Keratinocyte (primary cell): ENCODE results near the gene RITA1. TPM values are rescaled to one million over a fixed set of nuclear protein-coding genes. Genes with fewer than 3 reads are reported as not detected.
A peak's percentile ranks its signal among the peaks of the same experiment; 100 is the strongest.

Experiments
- DNase-seq: peaks from one replicate; pipeline ENCODE4 v3.0.0-alpha.2; 2011; ENCODE audit warnings: low read depth, missing footprints, low spot score
- FAIRE-seq: peaks from 2 replicates; lab custom pipeline; 2011; peaks lifted over from hg19 to GRCh38; lab: Jason Lieb, UNC
- H2AFZ ChIP-seq: 2 replicates; pipeline ENCODE4 v1.6.0; 2012; ENCODE audit warnings: low read length, control low read depth, inconsistent platforms; ENCODE audit not compliant: control insufficient read depth
- H3K27ac ChIP-seq: 2 replicates; pipeline ENCODE4 v1.5.1; 2011; ENCODE audit warnings: low read length; ENCODE audit not compliant: control insufficient read depth, insufficient read depth
- H3K27me3 ChIP-seq: 3 replicates; pipeline ENCODE4 v1.6.0; 2011; ENCODE audit warnings: low read length; ENCODE audit not compliant: control insufficient read depth, insufficient read depth; ENCODE audit errors: extremely low read depth
- H3K36me3 ChIP-seq, 2 experiments: 2 replicates in 1 of 2; 3 replicates in 1 of 2; pipeline ENCODE4 v1.5.1; 2011; ENCODE audit warnings: low read length in 2 of 2, mild to moderate bottlenecking in 1 of 2; ENCODE audit not compliant: control insufficient read depth in 2 of 2, insufficient read depth in 2 of 2; ENCODE audit errors: extremely low read depth in 1 of 2
- H3K4me1 ChIP-seq: 3 replicates; pipeline ENCODE4 v1.5.1; 2011; ENCODE audit warnings: low read length; ENCODE audit not compliant: control insufficient read depth, insufficient read depth; ENCODE audit errors: extremely low read depth
- H3K4me2 ChIP-seq: 3 replicates; pipeline ENCODE4 v1.6.0; 2011; ENCODE audit warnings: low read depth, low read length; ENCODE audit not compliant: control insufficient read depth, insufficient read depth; ENCODE audit errors: extremely low read depth
- H3K4me3 ChIP-seq, 3 experiments: fragments of 200-600 bp in 1 of 3; sonication (generic) in 1 of 3; 2 replicates in 2 of 3; 3 replicates in 1 of 3; pipeline ENCODE4 v1.5.1; 2011 to 2016; ENCODE audit warnings: low read length in 3 of 3, mild to moderate bottlenecking in 3 of 3, control low read depth in 2 of 3, inconsistent platforms in 1 of 3, low read depth in 1 of 3, mixed read lengths in 1 of 3, mixed run types in 1 of 3, moderate library complexity in 1 of 3; ENCODE audit not compliant: control insufficient read depth in 2 of 3, insufficient read depth in 2 of 3; ENCODE audit errors: extremely low read depth in 1 of 3
- H3K79me2 ChIP-seq: 2 replicates; pipeline ENCODE4 v1.6.0; 2012; ENCODE audit warnings: low read length; ENCODE audit not compliant: control insufficient read depth, insufficient read depth
- H3K9ac ChIP-seq: 3 replicates; pipeline ENCODE4 v1.6.0; 2011; ENCODE audit warnings: low read length; ENCODE audit not compliant: control insufficient read depth, insufficient read depth; ENCODE audit errors: extremely low read depth
- H3K9me1 ChIP-seq: 3 replicates; pipeline ENCODE4 v1.6.0; 2011; ENCODE audit warnings: low read length; ENCODE audit not compliant: control insufficient read depth, insufficient read depth; ENCODE audit errors: extremely low read depth
- H3K9me3 ChIP-seq: 2 replicates; pipeline ENCODE4 v1.5.1; 2012; ENCODE audit warnings: low read depth, low read length; ENCODE audit not compliant: control insufficient read depth
- H4K20me1 ChIP-seq: 3 replicates; pipeline ENCODE4 v1.6.0; 2011; ENCODE audit warnings: low read length; ENCODE audit not compliant: control insufficient read depth, insufficient read depth; ENCODE audit errors: extremely low read depth
- EZH2 ChIP-seq: IDR thresholded peaks from one replicate; pipeline ENCODE4 v1.6.1; 2012; ENCODE audit warnings: inconsistent platforms, mild to moderate bottlenecking, low read length, moderate library complexity
- dilution Hi-C: fragments of 300-500 bp; cut with MboI; formaldehyde crosslinking; loops from one replicate; pipeline ENCODE4 v1.7.0; 2020; ENCODE audit warnings: low sequenced_read_pairs; ENCODE audit not compliant: extremely low pct_ligation_motif_present
- polyA plus RNA-seq, 5 experiments: library from polyadenylated mRNA; depleted of rRNA in 3 of 5; stranded (reverse) in 3 of 5; stranded (forward) in 1 of 5; unstranded in 1 of 5; fragments of >200 nt; gene quantifications; 1 replicate in 1 of 5; 2 replicates in 3 of 5; 3 replicates in 1 of 5; pipeline versions ENCODE4 v1.2.1 to v1.2.3, GENCODE V29; 2011 to 2012; ENCODE audit warnings: missing spikeins in 2 of 5, low read depth in 1 of 5, low replicate concordance in 1 of 5
- TF ChIP-seq, protein P1 (sequence below), 3 experiments: IDR thresholded peaks in 1 of 3; conservative IDR thresholded peaks in 1 of 3; optimal IDR thresholded peaks in 1 of 3; 2 replicates in 2 of 3; 3 replicates in 1 of 3; pipeline versions ENCODE3 to v1.5.1; 2011; ENCODE audit warnings: low read length in 3 of 3, mild to moderate bottlenecking in 3 of 3, moderate library complexity in 2 of 3, control low read depth in 1 of 3, inconsistent platforms in 1 of 3; ENCODE audit not compliant: insufficient read depth in 2 of 3; ENCODE audit errors: extremely low read depth in 1 of 3

The RITA1 gene
- polyA plus RNA-seq, 1 donor (not counting 4 experiments of a cell fraction or from before 2014, with no cell fraction given): 11.8 TPM

DNA sequence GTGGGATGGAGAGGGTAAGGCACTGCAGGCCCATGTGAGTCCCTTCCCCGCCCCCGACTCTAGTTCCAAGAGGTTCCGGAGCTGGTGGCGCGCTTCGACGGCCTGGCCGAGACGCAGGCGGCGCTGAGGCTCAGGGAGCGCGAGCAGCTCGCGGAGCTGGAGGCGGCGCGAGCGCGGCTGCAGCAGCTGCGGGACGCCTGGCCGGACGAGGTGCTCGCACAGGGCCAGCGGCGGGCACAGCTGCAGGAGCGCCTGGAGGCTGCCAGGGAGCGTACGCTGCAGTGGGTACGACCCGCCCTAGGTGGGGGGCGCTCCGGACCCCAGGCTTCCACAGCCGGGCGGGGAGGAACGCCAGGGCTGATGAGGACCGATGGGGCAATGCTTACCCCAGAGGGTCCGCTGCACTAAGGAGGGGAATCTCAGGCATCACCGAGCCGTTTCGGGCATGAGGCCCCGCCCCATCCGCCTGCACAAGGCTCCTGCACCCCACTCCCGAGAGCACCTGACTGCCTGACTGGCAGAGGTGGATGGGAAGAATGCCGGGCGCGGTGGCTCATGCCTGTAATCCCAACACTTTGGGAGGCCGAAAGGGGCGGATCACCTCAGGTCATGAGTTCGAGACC is 31.1 kb upstream of the RITA1 start:
- no peak overlapping the region for H3K9ac ChIP-seq
- peaks cover 15% of the 10 kb centered on the region for H3K4me1 ChIP-seq
- no peaks in the 10 kb centered on the region for H4K20me1 ChIP-seq
- H3K4me2 ChIP-seq: peak overlapping the region; percentile 60
- peak; percentile 18 for TF ChIP-seq EZH2
- TF ChIP-seq, protein P1, sequence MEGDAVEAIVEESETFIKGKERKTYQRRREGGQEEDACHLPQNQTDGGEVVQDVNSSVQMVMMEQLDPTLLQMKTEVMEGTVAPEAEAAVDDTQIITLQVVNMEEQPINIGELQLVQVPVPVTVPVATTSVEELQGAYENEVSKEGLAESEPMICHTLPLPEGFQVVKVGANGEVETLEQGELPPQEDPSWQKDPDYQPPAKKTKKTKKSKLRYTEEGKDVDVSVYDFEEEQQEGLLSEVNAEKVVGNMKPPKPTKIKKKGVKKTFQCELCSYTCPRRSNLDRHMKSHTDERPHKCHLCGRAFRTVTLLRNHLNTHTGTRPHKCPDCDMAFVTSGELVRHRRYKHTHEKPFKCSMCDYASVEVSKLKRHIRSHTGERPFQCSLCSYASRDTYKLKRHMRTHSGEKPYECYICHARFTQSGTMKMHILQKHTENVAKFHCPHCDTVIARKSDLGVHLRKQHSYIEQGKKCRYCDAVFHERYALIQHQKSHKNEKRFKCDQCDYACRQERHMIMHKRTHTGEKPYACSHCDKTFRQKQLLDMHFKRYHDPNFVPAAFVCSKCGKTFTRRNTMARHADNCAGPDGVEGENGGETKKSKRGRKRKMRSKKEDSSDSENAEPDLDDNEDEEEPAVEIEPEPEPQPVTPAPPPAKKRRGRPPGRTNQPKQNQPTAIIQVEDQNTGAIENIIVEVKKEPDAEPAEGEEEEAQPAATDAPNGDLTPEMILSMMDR (optimal IDR thresholded peaks at IDR 0.05 in 1 of 3, IDR thresholded peaks at IDR 0.05 in 1 of 3, conservative IDR thresholded peaks at IDR 0.05 in 1 of 3; ENCODE audit: extremely low read depth in 1 of 3, insufficient read depth in 2 of 3, low read length in 3 of 3): no peak
- peaks cover 17% of the 10 kb centered on the region for H3K27me3 ChIP-seq
- no peaks in the 10 kb centered on the region for H3K9me1 ChIP-seq
- dilution Hi-C loops: loop anchor here (25.0 kb wide), 1 partner anchor 92 kb away; the partner anchor contains the start of gene DTX1
- H3K9me3 ChIP-seq: no peaks in the 10 kb centered on the region
- H3K4me3 ChIP-seq: peak overlapping the region in 2 of 3 experiments; percentile 9 to 38
- DNase-seq (no peak), FAIRE-seq (no peak)
- peak overlapping the region; percentile 40 for H2AFZ ChIP-seq
- peaks cover 8% of the 10 kb centered on the region in 2 experiments for H3K36me3 ChIP-seq
- no peak overlapping the region for H3K27ac ChIP-seq
- no peaks in the 10 kb centered on the region for H3K79me2 ChIP-seq

- no peak overlapping the region for H3K9ac ChIP-seq
- no peaks in the 10 kb centered on the region for H3K9me1 ChIP-seq
- H4K20me1 ChIP-seq: no peaks in the 10 kb centered on the region
- no peak overlapping the region for H3K4me3 ChIP-seq
- H3K4me1 ChIP-seq: peaks cover 9% of the 10 kb centered on the region
- H3K36me3 ChIP-seq: peaks cover 8 to 11% of the 10 kb centered on the region in 2 experiments
- dilution Hi-C loops: loop anchor here (25.0 kb wide), 1 partner anchor 93 kb away; the partner anchor contains the start of gene DTX1
- peaks cover 17% of the 10 kb centered on the region for H3K27me3 ChIP-seq
- no peak overlapping the region for H3K27ac ChIP-seq
- H3K79me2 ChIP-seq: no peaks in the 10 kb centered on the region
- no peak overlapping the region for H2AFZ ChIP-seq
- DNase-seq: no peak
- H3K9me3 ChIP-seq: no peaks in the 10 kb centered on the region
- TF ChIP-seq EZH2: no peak
- TF ChIP-seq, protein P1 (optimal IDR thresholded peaks at IDR 0.05 in 1 of 3, IDR thresholded peaks at IDR 0.05 in 1 of 3, conservative IDR thresholded peaks at IDR 0.05 in 1 of 3; ENCODE audit: extremely low read depth in 1 of 3, insufficient read depth in 2 of 3, low read length in 3 of 3): no peak
- no peak overlapping the region for H3K4me2 ChIP-seq
- FAIRE-seq: no peak
These were observed 30.5 kb upstream of the RITA1 start for GRCh38 chr12:113155060-113155459.
